Glomerular visceral epithelial cell (primary cell): ENCODE results near the gene POC1A.

Experiments used
- DNase-seq: peaks from one replicate; pipeline ENCODE4 v3.0.0-alpha.2; 2016; ENCODE audit errors: extremely low spot score

POC1A gene

GRCh38 chr3:52026041-52026440 lies 128.2 kb downstream of the POC1A start:
- no peak for DNase-seq

- no peak for DNase-seq
These were observed 128.8 kb downstream of the POC1A start for GRCh38 chr3:52025453-52025852.
